IMR-90 (cell line): ENCODE results near the gene MYO9A. TPM values are rescaled to one million over a fixed set of nuclear protein-coding genes. Genes with fewer than 3 reads are reported as not detected.

Source experiments
- ATAC-seq: fragments of 200-7000 bp; cut with Tn5 transposase; 2 replicates; pipeline ENCODE4 v1.9.1; 2020; ENCODE audit warnings: low read depth, mild to moderate bottlenecking, moderate library complexity
- BruUV-seq: library from RNA; stranded (reverse); fragments of 400-500 nt; replicated peaks from 2 replicates; lab custom pipeline; 2021; lab: Mats Ljungman, UMichigan
- CTCF ChIA-PET: fragments of 300-600 bp; formaldehyde crosslinking; extraction: SDS; loops from one replicate; lab custom pipeline; 2021; ENCODE audit warnings: antibody characterized with exemption; lab: Yijun Ruan, JAX
- POLR2A ChIA-PET: fragments of 300-600 bp; sonication (Branson Sonifier 250); formaldehyde crosslinking; loops from one replicate; lab custom pipeline; 2022; ENCODE audit warnings: antibody characterized with exemption; ENCODE audit not compliant: unreplicated experiment; lab: Charles Lee
- DNase-seq: peaks from one replicate; pipeline ENCODE4 v3.0.0; 2013
- H2AFZ ChIP-seq: replicated peaks from 2 replicates; pipeline ENCODE3; 2013; ENCODE audit warnings: low read length, mild to moderate bottlenecking; ENCODE audit not compliant: poor library complexity
- H2AK5ac ChIP-seq: 2 replicates; pipeline ENCODE4 v1.6.1; 2013; ENCODE audit warnings: low read depth, low read length, inconsistent platforms
- H2AK9ac ChIP-seq: replicated peaks from 2 replicates; pipeline ENCODE3; 2013; ENCODE audit warnings: mild to moderate bottlenecking, low read depth, low read length, moderate library complexity; ENCODE audit not compliant: poor library complexity
- H2BK120ac ChIP-seq: 2 replicates; pipeline ENCODE4 v1.6.1; 2013; ENCODE audit warnings: low read depth, low read length, inconsistent platforms
- H2BK15ac ChIP-seq: 3 replicates; pipeline ENCODE4 v1.6.1; 2013; ENCODE audit warnings: low read depth, low read length, inconsistent platforms
- H2BK20ac ChIP-seq: 2 replicates; pipeline ENCODE4 v1.6.1; 2013; ENCODE audit warnings: low read depth, mild to moderate bottlenecking, inconsistent platforms, low read length, moderate library complexity
- H2BK5ac ChIP-seq: 2 replicates; pipeline ENCODE4 v1.6.1; 2013; ENCODE audit warnings: mild to moderate bottlenecking, low read depth, low read length, inconsistent platforms; ENCODE audit not compliant: poor library complexity, severe bottlenecking
- H3K14ac ChIP-seq: replicated peaks from 2 replicates; pipeline ENCODE4 v1.6.1; 2013; ENCODE audit warnings: low read depth, low read length, inconsistent platforms
- H3K18ac ChIP-seq: 2 replicates; pipeline ENCODE4 v1.6.1; 2013; ENCODE audit warnings: low read depth, low read length, control low read depth
- H3K23ac ChIP-seq: 2 replicates; pipeline ENCODE4 v1.6.1; 2013; ENCODE audit warnings: low read depth, low read length, inconsistent platforms
- H3K27ac ChIP-seq: 2 replicates; pipeline ENCODE4 v1.5.1; 2013; ENCODE audit warnings: mild to moderate bottlenecking, control low read depth, low read length; ENCODE audit not compliant: insufficient read depth
- H3K27me3 ChIP-seq: 2 replicates; pipeline ENCODE4 v1.6.1; 2013; ENCODE audit warnings: low read length; ENCODE audit not compliant: control insufficient read depth, insufficient read depth
- H3K36me3 ChIP-seq: 2 replicates; pipeline ENCODE4 v1.6.1; 2013; ENCODE audit warnings: low read length, mixed read lengths; ENCODE audit not compliant: control insufficient read depth, insufficient read depth
- H3K4ac ChIP-seq: 2 replicates; pipeline ENCODE4 v1.6.1; 2013; ENCODE audit warnings: low read depth, low read length, inconsistent platforms
- H3K4me1 ChIP-seq: 2 replicates; pipeline ENCODE4 v1.6.1; 2013; ENCODE audit warnings: low read length, mixed read lengths; ENCODE audit not compliant: control insufficient read depth, insufficient read depth
- H3K4me2 ChIP-seq: 2 replicates; pipeline ENCODE4 v1.6.1; 2013; ENCODE audit warnings: low read depth, mild to moderate bottlenecking, control low read depth, low read length, moderate library complexity
- H3K4me3 ChIP-seq: 2 replicates; pipeline ENCODE4 v1.5.1; 2013; ENCODE audit warnings: low read depth, mild to moderate bottlenecking, control low read depth, low read length, moderate library complexity; ENCODE audit not compliant: insufficient read depth
- H3K56ac ChIP-seq: 2 replicates; pipeline ENCODE4 v1.6.1; 2013; ENCODE audit warnings: low read length, inconsistent platforms; ENCODE audit not compliant: insufficient read depth; ENCODE audit errors: extremely low read depth
- H3K79me1 ChIP-seq, 2 experiments: 2 replicates each; pipeline ENCODE4 v1.6.1; 2013; ENCODE audit warnings: low read length in 2 of 2, inconsistent platforms in 1 of 2, low read depth in 1 of 2
- H3K9ac ChIP-seq: 2 replicates; pipeline ENCODE4 v1.6.1; 2013; ENCODE audit warnings: low read depth, low read length, control low read depth
- H3K9me1 ChIP-seq: 2 replicates; pipeline ENCODE4 v1.6.1; 2013; ENCODE audit warnings: low read length, inconsistent platforms; ENCODE audit not compliant: insufficient read depth
- H3K9me3 ChIP-seq: 2 replicates; pipeline ENCODE4 v1.6.1; 2013; ENCODE audit warnings: low read length; ENCODE audit not compliant: control insufficient read depth, insufficient read depth
- H4K20me1 ChIP-seq: 2 replicates; pipeline ENCODE4 v1.6.1; 2013; ENCODE audit warnings: low read length, inconsistent platforms; ENCODE audit not compliant: insufficient read depth
- H4K5ac ChIP-seq: 2 replicates; pipeline ENCODE4 v1.6.1; 2013; ENCODE audit warnings: mild to moderate bottlenecking, low read depth, low read length, control low read depth
- H4K8ac ChIP-seq, 2 experiments: 2 replicates each; pipeline ENCODE4 v1.6.1; 2013; ENCODE audit warnings: low read depth in 2 of 2, low read length in 2 of 2, control low read depth in 1 of 2, inconsistent platforms in 1 of 2
- H4K91ac ChIP-seq: 2 replicates; pipeline ENCODE4 v1.6.1; 2013; ENCODE audit warnings: low read depth, low read length, inconsistent platforms; ENCODE audit not compliant: insufficient read depth
- BHLHE40 ChIP-seq: fragments of 150-350 bp; IDR thresholded peaks from 2 replicates; pipeline ENCODE4 v1.6.1; 2016; ENCODE audit warnings: mild to moderate bottlenecking, low read depth, low read length
- CEBPB ChIP-seq: IDR thresholded peaks from 2 replicates; pipeline ENCODE4 v1.6.1; 2012; ENCODE audit warnings: low read depth, low read length, improper control_type of control experiment
- MAFK ChIP-seq: IDR thresholded peaks from 2 replicates; pipeline ENCODE4 v1.6.1; 2012; ENCODE audit warnings: low read depth, low read length, improper control_type of control experiment
- MXI1 ChIP-seq: IDR thresholded peaks from 2 replicates; pipeline ENCODE4 v1.6.1; 2012; ENCODE audit warnings: low read depth, mild to moderate bottlenecking, low read length, moderate library complexity, borderline replicate concordance
- USF2 ChIP-seq: fragments of 150-350 bp; IDR thresholded peaks from 2 replicates; pipeline ENCODE4 v1.6.1; 2017; ENCODE audit warnings: mild to moderate bottlenecking, antibody characterized with exemption, low read length, low read depth
- WGBS, 2 experiments: methylation state at CpG; one replicate each; pipeline versions ENCODE4 v1.1.5 to v1.1.7; 2013; ENCODE audit warnings: missing lambda C conversion rate in 2 of 2; ENCODE audit not compliant: insufficient read length in 1 of 2; ENCODE audit errors: extremely low coverage in 2 of 2; 5-methylcytosine and 5-hydroxymethylcytosine counted together
- dilution Hi-C: fragments of 300-500 bp; cut with HindIII; formaldehyde crosslinking; loops from one replicate; pipeline ENCODE4 v1.14.3; 2018; ENCODE audit warnings: low sequenced_read_pairs; ENCODE audit not compliant: unreplicated experiment
- in situ Hi-C: fragments of 300-500 bp; cut with MboI; formaldehyde crosslinking; loops from 3 replicates; pipeline ENCODE4 v1.14.3; 2019; ENCODE audit warnings: low sequenced_read_pairs, inconsistent platforms, mixed read lengths
- intact Hi-C: fragments of 100-400 bp; cut with micrococcal nuclease; formaldehyde crosslinking; loops from 2 replicates; pipeline ENCODE4 v1.10.0; 2022
- polyA plus RNA-seq, 3 experiments: library from polyadenylated mRNA; depleted of rRNA; stranded (reverse); fragments of >200 nt; gene quantifications; 2 replicates each; pipeline ENCODE4 v1.2.3, GENCODE V29; 2012; ENCODE audit warnings: low replicate concordance in 1 of 3
- total RNA-seq: library from RNA; depleted of rRNA; stranded (reverse); fragments of >200 nt; gene quantifications from 2 replicates; pipeline ENCODE4 v1.2.3, GENCODE V29; 2012
- TF ChIP-seq, protein P1 (sequence below): fragments of 150-350 bp; IDR thresholded peaks from 2 replicates; pipeline ENCODE4 v1.6.1; 2016; ENCODE audit warnings: low read depth, mild to moderate bottlenecking, low read length, moderate library complexity, borderline replicate concordance

Gene MYO9A
- total and polyA plus RNA-seq, 2 of the 4 experiments (the other 2 are of a cell fraction), result 6.0 to 49.5 TPM

- ATAC-seq (no peak), DNase-seq (no peak)
- BruUV-seq, result no TSS peak
- Histone ChIP-seq H3K23ac (no peak overlapping the region), H3K79me1 (no peaks in the 10 kb centered on the region), H4K5ac (no peak overlapping the region), H3K4me1 (no peaks in the 10 kb centered on the region), H2BK20ac (no peak overlapping the region), H3K27me3 (no peaks in the 10 kb centered on the region), H3K4me3 (no peak overlapping the region), H3K14ac (no peak overlapping the region), H4K20me1 (no peaks in the 10 kb centered on the region), H3K56ac (no peak overlapping the region), H4K91ac (no peak overlapping the region), H2BK15ac (no peak overlapping the region), H3K27ac (no peak overlapping the region), H3K4ac (no peak overlapping the region), H2BK5ac (no peak overlapping the region), H2BK120ac (no peak overlapping the region), H3K4me2 (no peak overlapping the region), H4K8ac (no peak overlapping the region), H2AFZ (no peak overlapping the region), H3K36me3 (peaks cover 5% of the 10 kb centered on the region), H3K9me3 (no peaks in the 10 kb centered on the region), H3K18ac (no peak overlapping the region), H3K9me1 (no peaks in the 10 kb centered on the region), H3K9ac (no peak overlapping the region), H2AK9ac (no peak overlapping the region), H2AK5ac (no peak overlapping the region)
- in situ Hi-C loops (no loop called here), intact Hi-C loops (no loop called here), dilution Hi-C loops (no loop called here)
- ChIA-PET CTCF (no interaction called here), POLR2A (no interaction called here)
- WGBS, 2 experiments, result no CpG with 5 or more reads among the region's 6 CpGs
- TF ChIP-seq MXI1 (no peak), CEBPB (no peak), MAFK (no peak), BHLHE40 (no peak), USF2 (no peak)
- TF ChIP-seq, protein P1, sequence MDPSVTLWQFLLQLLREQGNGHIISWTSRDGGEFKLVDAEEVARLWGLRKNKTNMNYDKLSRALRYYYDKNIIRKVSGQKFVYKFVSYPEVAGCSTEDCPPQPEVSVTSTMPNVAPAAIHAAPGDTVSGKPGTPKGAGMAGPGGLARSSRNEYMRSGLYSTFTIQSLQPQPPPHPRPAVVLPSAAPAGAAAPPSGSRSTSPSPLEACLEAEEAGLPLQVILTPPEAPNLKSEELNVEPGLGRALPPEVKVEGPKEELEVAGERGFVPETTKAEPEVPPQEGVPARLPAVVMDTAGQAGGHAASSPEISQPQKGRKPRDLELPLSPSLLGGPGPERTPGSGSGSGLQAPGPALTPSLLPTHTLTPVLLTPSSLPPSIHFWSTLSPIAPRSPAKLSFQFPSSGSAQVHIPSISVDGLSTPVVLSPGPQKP, result no peak
Observed at GRCh38 chr15:71880276-71880675, 237.7 kb downstream of the MYO9A start.
